GM18861 (cell line): ENCODE results near the gene ARL14EPL.
A peak's percentile ranks its signal among the peaks of the same experiment; 100 is the strongest.

Source experiments
- ATAC-seq: cut with Tn5 transposase; IDR thresholded peaks from one replicate; pipeline ENCODE4 v1.9.1; 2021; ENCODE audit not compliant: unreplicated experiment

The ARL14EPL gene

GRCh38 chr5:116032094-116032517, at the start of gene ARL14EPL:
Gene ARL14EPL (plus strand): TSS chr5:116032472. CDS start chr5:116051466, 18,994 bp downstream.
- ATAC-seq = peak; percentile 72

GRCh38 chr5:115983519-115983918, 48.8 kb upstream of the ARL14EPL start:
- ATAC-seq = no peak

- no peak for ATAC-seq
Measured at GRCh38 chr5:115985802-115986757, 46.2 kb upstream of the ARL14EPL start.

GRCh38 chr5:115988002-115988401, 44.3 kb upstream of the ARL14EPL start:
- ATAC-seq = no peak

GRCh38 chr5:115992848-115993350, 39.4 kb upstream of the ARL14EPL start:
- no peak for ATAC-seq

GRCh38 chr5:115995351-115995750, 36.9 kb upstream of the ARL14EPL start:
- no peak for ATAC-seq

GRCh38 chr5:116002116-116002906, 30.0 kb upstream of the ARL14EPL start:
- no peak for ATAC-seq

GRCh38 chr5:116004248-116004647, 28.0 kb upstream of the ARL14EPL start:
- ATAC-seq = no peak

GRCh38 chr5:116009806-116010205, 22.5 kb upstream of the ARL14EPL start:
- ATAC-seq = no peak

- no peak for ATAC-seq
Measured at GRCh38 chr5:116011046-116011445, 21.2 kb upstream of the ARL14EPL start.

GRCh38 chr5:116013207-116013785, 19.0 kb upstream of the ARL14EPL start:
- no peak for ATAC-seq

- ATAC-seq = no peak
Measured at GRCh38 chr5:116013936-116014335, 18.3 kb upstream of the ARL14EPL start.

GRCh38 chr5:116023619-116024018, 8.7 kb upstream of the ARL14EPL start:
- ATAC-seq = no peak

- no peak for ATAC-seq
Measured at GRCh38 chr5:116025866-116026265, 6.4 kb upstream of the ARL14EPL start.

GRCh38 chr5:116032991-116033390, 719 bp downstream of the ARL14EPL start:
- no peak for ATAC-seq

GRCh38 chr5:116035123-116035522, 2.9 kb downstream of the ARL14EPL start:
- ATAC-seq = no peak

GRCh38 chr5:116037236-116037822, 5.1 kb downstream of the ARL14EPL start:
- no peak for ATAC-seq

- peak; percentile 86 for ATAC-seq
Measured at GRCh38 chr5:116038817-116039216, 6.5 kb downstream of the ARL14EPL start.

- ATAC-seq = no peak
Measured at GRCh38 chr5:116042375-116042774, 10.1 kb downstream of the ARL14EPL start.

- ATAC-seq = no peak
Measured at GRCh38 chr5:116044073-116044472, 11.8 kb downstream of the ARL14EPL start.

GRCh38 chr5:116045821-116046220, 13.5 kb downstream of the ARL14EPL start:
- ATAC-seq = no peak
